A673 (cell line): ENCODE measurements around the gene CPXM1. TPM values are rescaled to one million over a fixed set of nuclear protein-coding genes. Genes with fewer than 3 reads are reported as not detected.
"Not testable (repeated sequence)": the region's sequence is repeated elsewhere in the genome, so short reads cannot be mapped to it uniquely, and the experiment has no call there.

ENCODE experiments used
- BruUV-seq: library from RNA; stranded (reverse); fragments of 400-500 nt; replicated peaks from 2 replicates; lab custom pipeline; 2021; lab: Mats Ljungman, UMichigan
- CTCF ChIA-PET: fragments of 300-600 bp; sonication (Branson Sonifier 250); formaldehyde crosslinking; loops from one replicate; lab custom pipeline; 2022; ENCODE audit warnings: antibody characterized with exemption; lab: Charles Lee
- POLR2A ChIA-PET: fragments of 300-600 bp; sonication (Branson Sonifier 250); formaldehyde crosslinking; loops from one replicate; lab custom pipeline; 2022; ENCODE audit warnings: antibody characterized with exemption; ENCODE audit not compliant: low non-redundant PET; lab: Charles Lee
- DNase-seq: peaks from one replicate; pipeline ENCODE4 v3.0.0-alpha.2; 2015; ENCODE audit warnings: low spot score
- H3K27ac ChIP-seq: fragments of 200-600 bp; sonication (generic); 2 replicates; pipeline ENCODE4 v1.5.1; 2016; ENCODE audit warnings: mixed run types, low read depth, mild to moderate bottlenecking, mixed read lengths, antibody characterized with exemption, low read length; ENCODE audit not compliant: poor library complexity, severe bottlenecking
- H3K27me3 ChIP-seq: fragments of 200-600 bp; sonication (generic); replicated peaks from 2 replicates; pipeline ENCODE4 v1.6.1; 2017; ENCODE audit warnings: mixed run types, low read depth, mild to moderate bottlenecking, mixed read lengths, antibody characterized with exemption, low read length; ENCODE audit not compliant: insufficient read depth, poor library complexity
- H3K36me3 ChIP-seq: fragments of 200-600 bp; sonication (generic); 2 replicates; pipeline ENCODE4 v1.6.1; 2016; ENCODE audit warnings: mixed run types, mild to moderate bottlenecking, mixed read lengths, antibody characterized with exemption, low read length; ENCODE audit not compliant: insufficient read depth, poor library complexity, severe bottlenecking
- H3K4me1 ChIP-seq: fragments of 200-600 bp; sonication (generic); 2 replicates; pipeline ENCODE4 v1.6.1; 2017; ENCODE audit warnings: mixed run types, mild to moderate bottlenecking, mixed read lengths, antibody characterized with exemption, low read length; ENCODE audit not compliant: insufficient read depth, poor library complexity, severe bottlenecking
- H3K4me3 ChIP-seq: fragments of 200-600 bp; sonication (generic); 2 replicates; pipeline ENCODE4 v1.5.1; 2016; ENCODE audit warnings: low read depth, mixed run types, mild to moderate bottlenecking, mixed read lengths, low read length; ENCODE audit not compliant: poor library complexity, severe bottlenecking
- H3K9me3 ChIP-seq: fragments of 200-600 bp; sonication (generic); 2 replicates; pipeline ENCODE4 v1.6.1; 2016; ENCODE audit warnings: mixed run types, low read depth, mild to moderate bottlenecking, mixed read lengths, antibody characterized with exemption, low read length; ENCODE audit not compliant: poor library complexity, severe bottlenecking
- EZH2 ChIP-seq: fragments of 200-600 bp; sonication (generic); IDR thresholded peaks from 2 replicates; pipeline ENCODE4 v1.6.1; 2017; ENCODE audit warnings: borderline replicate concordance, low read depth, mild to moderate bottlenecking, mixed read lengths, antibody characterized with exemption, low read length; ENCODE audit not compliant: poor library complexity, severe bottlenecking
- intact Hi-C: fragments of 100-400 bp; cut with micrococcal nuclease; formaldehyde crosslinking; loops from one replicate; pipeline ENCODE4 v1.10.0; 2022; ENCODE audit not compliant: unreplicated experiment
- total RNA-seq: library from RNA; stranded (reverse); gene quantifications from 2 replicates; pipeline ENCODE4 v1.2.3, GENCODE V29; 2021
- TF ChIP-seq, protein P1 (sequence below): fragments of 300-800, 200-600 bp; sonication (generic); conservative IDR thresholded peaks from 2 replicates; pipeline ENCODE4 v1.5.1; 2017; ENCODE audit warnings: low read depth, mild to moderate bottlenecking, antibody characterized with exemption, low read length, moderate library complexity, mixed read lengths

Gene CPXM1
- total RNA-seq, 1 experiment from 2014 or later, result 3.8 TPM

DNA sequence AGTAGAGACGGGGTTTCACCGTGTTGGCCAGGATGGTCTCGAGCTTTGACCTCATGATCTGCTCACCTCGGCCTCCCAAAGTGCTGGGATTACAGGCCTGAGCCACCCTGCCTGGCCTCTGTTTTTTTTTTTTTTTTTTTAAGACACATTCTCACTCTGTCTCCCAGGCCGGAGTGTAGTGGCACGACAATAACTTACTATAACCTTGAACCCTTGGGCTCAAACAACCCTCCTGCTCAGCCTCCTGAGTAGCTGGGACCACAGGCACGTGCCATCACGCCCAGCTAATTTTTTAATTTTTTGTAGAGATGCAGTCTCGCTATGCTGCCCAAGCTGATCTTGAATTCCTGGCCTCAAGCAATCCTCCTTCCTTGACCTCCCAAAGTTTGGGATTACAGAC lies 26.6 kb downstream of the CPXM1 start:
- Histone ChIP-seq H3K9me3 (no peaks in the 10 kb centered on the region), H3K36me3 (no peaks in the 10 kb centered on the region), H3K27ac (no peak overlapping the region), H3K4me1 (no peaks in the 10 kb centered on the region), H3K4me3 (no peak overlapping the region), H3K27me3 (no peaks in the 10 kb centered on the region)
- ChIA-PET POLR2A (no interaction called here), CTCF (interaction anchor here (0.6 to 0.7 kb wide), 2 partner anchors 30 to 62 kb away, joined by 3 to 4 read pairs; no protein-coding TSS in a partner anchor)
- no peak for TF ChIP-seq EZH2
- TF ChIP-seq, protein P1, sequence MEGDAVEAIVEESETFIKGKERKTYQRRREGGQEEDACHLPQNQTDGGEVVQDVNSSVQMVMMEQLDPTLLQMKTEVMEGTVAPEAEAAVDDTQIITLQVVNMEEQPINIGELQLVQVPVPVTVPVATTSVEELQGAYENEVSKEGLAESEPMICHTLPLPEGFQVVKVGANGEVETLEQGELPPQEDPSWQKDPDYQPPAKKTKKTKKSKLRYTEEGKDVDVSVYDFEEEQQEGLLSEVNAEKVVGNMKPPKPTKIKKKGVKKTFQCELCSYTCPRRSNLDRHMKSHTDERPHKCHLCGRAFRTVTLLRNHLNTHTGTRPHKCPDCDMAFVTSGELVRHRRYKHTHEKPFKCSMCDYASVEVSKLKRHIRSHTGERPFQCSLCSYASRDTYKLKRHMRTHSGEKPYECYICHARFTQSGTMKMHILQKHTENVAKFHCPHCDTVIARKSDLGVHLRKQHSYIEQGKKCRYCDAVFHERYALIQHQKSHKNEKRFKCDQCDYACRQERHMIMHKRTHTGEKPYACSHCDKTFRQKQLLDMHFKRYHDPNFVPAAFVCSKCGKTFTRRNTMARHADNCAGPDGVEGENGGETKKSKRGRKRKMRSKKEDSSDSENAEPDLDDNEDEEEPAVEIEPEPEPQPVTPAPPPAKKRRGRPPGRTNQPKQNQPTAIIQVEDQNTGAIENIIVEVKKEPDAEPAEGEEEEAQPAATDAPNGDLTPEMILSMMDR, result no peak
- intact Hi-C loops, result no loop called here
- no TSS peak for BruUV-seq
- no peak for DNase-seq

DNA sequence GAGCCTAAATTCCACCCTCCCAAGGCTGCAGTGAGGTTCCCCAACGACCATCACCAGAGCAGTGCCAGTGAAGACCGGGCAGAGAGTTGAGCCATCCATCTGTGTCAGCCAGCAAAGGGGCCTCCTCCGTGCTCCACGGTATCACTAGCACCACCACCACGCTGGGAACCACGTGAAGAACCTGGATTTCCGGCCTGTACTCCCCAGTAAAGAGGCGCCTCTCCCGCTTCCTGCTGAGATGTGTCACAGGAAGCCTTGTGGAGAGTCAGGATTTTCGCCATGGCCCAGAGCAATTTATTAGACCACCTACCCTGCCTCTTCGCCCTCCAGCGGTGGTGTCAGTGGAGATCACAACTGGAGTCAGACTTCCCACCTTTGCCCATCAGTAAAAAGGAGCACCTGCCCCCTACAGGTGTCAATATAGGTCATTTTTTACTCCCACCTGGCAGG lies 28.8 kb downstream of the CPXM1 start:
- Histone ChIP-seq H3K4me1 (no peaks in the 10 kb centered on the region), H3K4me3 (no peak overlapping the region), H3K9me3 (no peaks in the 10 kb centered on the region), H3K27me3 (peaks cover under 1% of the 10 kb centered on the region), H3K36me3 (no peaks in the 10 kb centered on the region), H3K27ac (no peak overlapping the region)
- TF ChIP-seq, protein P1, result no peak
- no peak for TF ChIP-seq EZH2
- no TSS peak for BruUV-seq
- no peak for DNase-seq
- ChIA-PET CTCF (no interaction called here), POLR2A (no interaction called here)
- intact Hi-C loops, result no loop called here

DNA sequence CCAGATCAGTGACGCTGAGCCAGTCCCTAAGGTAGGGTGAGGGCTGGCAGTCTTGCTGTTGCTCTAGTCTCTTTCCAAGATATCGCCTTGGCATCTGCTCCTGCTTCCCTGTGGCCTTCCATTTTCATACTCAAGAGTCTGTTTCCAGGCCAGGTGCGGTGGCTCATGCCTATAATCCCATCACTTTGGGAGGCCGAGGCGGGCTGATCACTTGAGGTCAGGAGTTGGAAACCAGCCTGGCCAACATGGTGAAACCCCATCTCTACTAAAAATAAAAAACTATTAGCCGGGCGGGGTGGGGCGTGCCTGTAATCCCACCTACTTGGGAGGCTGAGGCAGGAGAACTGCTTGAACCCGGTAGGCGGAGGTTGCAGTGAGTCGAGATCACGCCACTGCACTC lies 30.3 kb downstream of the CPXM1 start:
- not testable (repeated sequence) for H3K27me3 ChIP-seq, BruUV-seq, DNase-seq

DNA sequence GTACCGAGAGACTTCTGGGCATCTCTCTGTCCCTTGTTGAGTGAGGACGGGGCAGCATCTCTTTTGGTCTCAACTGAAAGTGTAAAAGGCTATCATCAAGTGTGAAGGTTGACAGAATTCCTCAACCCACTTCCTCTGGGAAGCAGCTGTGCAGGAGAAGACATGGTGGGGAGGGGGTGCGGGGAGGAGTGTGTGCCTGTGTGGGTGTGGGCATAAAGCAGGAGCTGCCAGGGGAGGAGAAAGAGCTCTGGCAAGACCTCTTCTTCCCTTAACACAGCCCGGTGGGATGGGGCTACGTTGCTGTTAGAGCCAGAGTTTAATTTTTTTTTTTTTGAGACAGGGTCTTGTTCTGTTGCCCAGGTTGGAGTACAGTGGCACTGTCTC lies 31.8 kb downstream of the CPXM1 start:
- CTCF ChIA-PET, result no interaction called here
- H3K4me3 ChIP-seq, result no peak overlapping the region
- intact Hi-C loops, result no loop called here
- no peaks in the 10 kb centered on the region for H3K4me1 ChIP-seq
- POLR2A ChIA-PET, result no interaction called here
- BruUV-seq, result no TSS peak
- no peak for DNase-seq
- H3K27ac ChIP-seq, result no peak overlapping the region
- H3K27me3 ChIP-seq, result peaks cover 3% of the 10 kb centered on the region
- H3K36me3 ChIP-seq, result no peaks in the 10 kb centered on the region
- TF ChIP-seq, protein P1, result no peak
- TF ChIP-seq EZH2, result no peak
- no peaks in the 10 kb centered on the region for H3K9me3 ChIP-seq

More for the DNA sequence above, 30.3 kb downstream of the CPXM1 start:
- H3K4me1 ChIP-seq, H3K4me3 ChIP-seq, H3K9me3 ChIP-seq, H3K36me3 ChIP-seq, intact Hi-C loops, CTCF ChIA-PET, POLR2A ChIA-PET, H3K27ac ChIP-seq: not testable (repeated sequence)
